Endothelial cell of umbilical vein (primary cell): ENCODE measurements around the gene BRICD5. TPM values are rescaled to one million over a fixed set of nuclear protein-coding genes. Genes with fewer than 3 reads are reported as not detected.

ENCODE experiments used
- BruUV-seq: library from RNA; stranded (reverse); fragments of 400-500 nt; replicated peaks from 2 replicates; lab custom pipeline; 2021; lab: Mats Ljungman, UMichigan
- CTCF ChIA-PET: fragments of 300-600, 350-600 bp; sonication (Branson Sonifier 250); formaldehyde crosslinking; loops from one replicate; lab custom pipeline; 2021; ENCODE audit warnings: antibody characterized with exemption, inconsistent platforms; lab: Charles Lee
- POLR2A ChIA-PET: fragments of 300-600, 350-600 bp; sonication (Branson Sonifier 250); formaldehyde crosslinking; loops from one replicate; lab custom pipeline; 2021; ENCODE audit warnings: antibody characterized with exemption, inconsistent platforms; lab: Charles Lee
- DNase-seq: peaks from one replicate; pipeline ENCODE4 v3.0.0-alpha.2; 2011; ENCODE audit warnings: low read depth, low spot score
- FAIRE-seq: peaks from 2 replicates; lab custom pipeline; 2011; peaks lifted over from hg19 to GRCh38; lab: Jason Lieb, UNC
- H2AFZ ChIP-seq: 2 replicates; pipeline ENCODE4 v1.6.0; 2012; ENCODE audit warnings: low read depth, low read length, control low read depth, inconsistent platforms
- H3K27ac ChIP-seq: 2 replicates; pipeline ENCODE4 v1.5.1; 2011; ENCODE audit warnings: low read depth, mild to moderate bottlenecking, control low read depth, low read length, moderate library complexity; ENCODE audit not compliant: insufficient read depth
- H3K27me3 ChIP-seq, 2 experiments: 2 replicates each; pipeline versions ENCODE4 v1.6.0 to v1.6.1; 2011; ENCODE audit warnings: low read length in 2 of 2, mixed read lengths in 1 of 2; ENCODE audit not compliant: control insufficient read depth in 2 of 2, insufficient read depth in 2 of 2
- H3K36me3 ChIP-seq, 2 experiments: 2 replicates in 1 of 2; 3 replicates in 1 of 2; pipeline ENCODE4 v1.5.1; 2011; ENCODE audit warnings: low read length in 2 of 2, mild to moderate bottlenecking in 1 of 2, moderate library complexity in 1 of 2; ENCODE audit not compliant: control insufficient read depth in 2 of 2, insufficient read depth in 2 of 2; ENCODE audit errors: extremely low read depth in 1 of 2
- H3K4me1 ChIP-seq: 3 replicates; pipeline ENCODE4 v1.5.1; 2011; ENCODE audit warnings: mild to moderate bottlenecking, low read length; ENCODE audit not compliant: control insufficient read depth, insufficient read depth; ENCODE audit errors: extremely low read depth
- H3K4me2 ChIP-seq: 2 replicates; pipeline ENCODE4 v1.6.1; 2011; ENCODE audit warnings: low read length, control low read depth, mixed read lengths; ENCODE audit not compliant: insufficient read depth
- H3K4me3 ChIP-seq, 3 experiments: fragments of 200-600 bp in 1 of 3; sonication (generic), shearing (Covaris generic) in 1 of 3; replicated peaks in 1 of 3; 2 replicates each; pipeline ENCODE4 v1.5.1; 2011 to 2016; ENCODE audit warnings: control low read depth in 3 of 3, low read length in 3 of 3, mild to moderate bottlenecking in 2 of 3, inconsistent platforms in 1 of 3, low read depth in 1 of 3, moderate library complexity in 1 of 3; ENCODE audit not compliant: insufficient read depth in 1 of 3
- H3K79me2 ChIP-seq: 2 replicates; pipeline ENCODE4 v1.6.0; 2012; ENCODE audit warnings: low read length, inconsistent platforms; ENCODE audit not compliant: control insufficient read depth, insufficient read depth
- H3K9ac ChIP-seq: replicated peaks from 2 replicates; pipeline ENCODE3; 2011; ENCODE audit warnings: low read length, control low read depth; ENCODE audit not compliant: insufficient read depth; ENCODE audit errors: extremely low read depth
- H3K9me1 ChIP-seq: replicated peaks from 3 replicates; pipeline ENCODE4 v1.6.0; 2011; ENCODE audit warnings: mild to moderate bottlenecking, low read length; ENCODE audit not compliant: control insufficient read depth, insufficient read depth; ENCODE audit errors: extremely low read depth
- H3K9me3 ChIP-seq: replicated peaks from 2 replicates; pipeline ENCODE4 v1.5.1; 2012; ENCODE audit warnings: low read length, inconsistent platforms; ENCODE audit not compliant: control insufficient read depth, insufficient read depth
- H4K20me1 ChIP-seq: replicated peaks from 2 replicates; pipeline ENCODE3; 2011; ENCODE audit warnings: mild to moderate bottlenecking, low read length; ENCODE audit not compliant: control insufficient read depth, insufficient read depth; ENCODE audit errors: extremely low read depth
- CTCF ChIP-seq, 2 donors: IDR thresholded peaks; 1 replicate in 1 of 2; 2 replicates in 1 of 2; pipeline ENCODE4 v1.5.1; 2011; ENCODE audit warnings: low read length in 2 of 2, mild to moderate bottlenecking in 2 of 2, moderate library complexity in 2 of 2, control low read depth in 1 of 2, inconsistent platforms in 1 of 2, low read depth in 1 of 2; ENCODE audit not compliant: insufficient read depth in 1 of 2; ENCODE audit errors: extremely low read depth in 1 of 2
- EZH2 ChIP-seq: IDR thresholded peaks from 2 replicates; pipeline ENCODE4 v1.6.1; 2012; ENCODE audit warnings: borderline replicate concordance, low read depth, mild to moderate bottlenecking, moderate library complexity, low read length, inconsistent platforms; ENCODE audit not compliant: severe bottlenecking
- FOS ChIP-seq: IDR thresholded peaks from 2 replicates; pipeline ENCODE4 v1.6.1; 2011; ENCODE audit warnings: mild to moderate bottlenecking, low read length, moderate library complexity, borderline replicate concordance; ENCODE audit not compliant: insufficient read depth
- GATA2 ChIP-seq: IDR thresholded peaks from 2 replicates; pipeline ENCODE4 v1.7.0; 2011; ENCODE audit warnings: low read depth, mild to moderate bottlenecking, moderate library complexity, mixed read lengths, low read length; ENCODE audit not compliant: insufficient read length, insufficient read depth
- JUN ChIP-seq: IDR thresholded peaks from 2 replicates; pipeline ENCODE4 v1.6.1; 2011; ENCODE audit warnings: borderline replicate concordance, low read depth; ENCODE audit not compliant: insufficient read length, insufficient read depth
- MAX ChIP-seq: IDR thresholded peaks from 2 replicates; pipeline ENCODE4 v1.6.1; 2011; ENCODE audit not compliant: insufficient read depth, insufficient read length
- MYC ChIP-seq: IDR thresholded peaks from one replicate; pipeline ENCODE4 v1.6.1; 2011; ENCODE audit warnings: mild to moderate bottlenecking, low read depth, low read length
- POLR2A ChIP-seq: IDR thresholded peaks from 2 replicates; pipeline ENCODE4 v1.6.1; 2012; ENCODE audit warnings: low read depth, mild to moderate bottlenecking, control low read depth, low read length
- POLR2AphosphoS5 ChIP-seq: IDR thresholded peaks from 2 replicates; pipeline ENCODE4 v1.6.1; 2012; ENCODE audit warnings: low read depth, mild to moderate bottlenecking, control low read depth, low read length, moderate library complexity; ENCODE audit not compliant: insufficient read depth
- dilution Hi-C: fragments of 300-500 bp; cut with MboI; formaldehyde crosslinking; loops from one replicate; pipeline ENCODE4 v1.15.0; 2019; ENCODE audit warnings: low sequenced_read_pairs; ENCODE audit not compliant: extremely low pct_ligation_motif_present
- intact Hi-C: fragments of 100-400 bp; cut with micrococcal nuclease; formaldehyde crosslinking; loops from one replicate; pipeline ENCODE4 v1.10.0; 2022
- polyA plus RNA-seq, 4 experiments: library from polyadenylated mRNA; depleted of rRNA in 3 of 4; stranded (reverse) in 3 of 4; unstranded in 1 of 4; fragments of >200 nt; gene quantifications; 2 replicates each; pipeline versions ENCODE4 v1.2.1 to v1.2.3, GENCODE V29; 2011 to 2012; ENCODE audit warnings: missing spikeins in 1 of 4
- total RNA-seq: library from RNA; stranded (reverse); gene quantifications from 2 replicates; pipeline ENCODE4 v1.2.3, GENCODE V29; 2021

The BRICD5 gene
- total and polyA plus RNA-seq, 2 donors (not counting 3 experiments of a cell fraction or from before 2014, with no cell fraction given) = 5.6 to 8.4 TPM

- TF ChIP-seq MAX (no peak), POLR2AphosphoS5 (no peak), JUN (no peak), POLR2A (no peak), FOS (no peak), CTCF (IDR thresholded peaks at IDR 0.05; ENCODE audit: extremely low read depth in 1 of 2, insufficient read depth in 1 of 2, low read depth in 1 of 2, low read length in 2 of 2) (no peak), GATA2 (no peak), MYC (no peak), EZH2 (no peak)
- POLR2A ChIA-PET = interaction anchor here (1.1 kb wide), 1 partner anchor 18 kb away, joined by 7 read pairs; the partner anchor contains the start of gene TRAF7
- FAIRE-seq (no peak), DNase-seq (no peak)
- Histone ChIP-seq H3K9me1 (no peaks in the 10 kb centered on the region), H3K4me3 (no peak overlapping the region), H4K20me1 (no peaks in the 10 kb centered on the region), H3K27me3 (no peaks in the 10 kb centered on the region), H3K79me2 (peaks cover 41% of the 10 kb centered on the region), H2AFZ (no peak overlapping the region), H3K27ac (no peak overlapping the region), H3K4me1 (peaks cover 24% of the 10 kb centered on the region), H3K4me2 (no peak overlapping the region), H3K9ac (no peak overlapping the region), H3K9me3 (no peaks in the 10 kb centered on the region), H3K36me3 (peaks cover 26 to 50% of the 10 kb centered on the region in 2 experiments)
- CTCF ChIA-PET = interaction anchor here (0.6 to 1.2 kb wide), 3 partner anchors 18 to 804 kb away, joined by 3 to 4 read pairs (median 3); partner anchors contain the start of gene TRAF7
- dilution Hi-C loops = loop anchor here (25.0 kb wide), 1 partner anchor 136 kb away; the partner anchor contains the start of genes NHERF2, NTHL1 and TSC2
- BruUV-seq = no TSS peak
- intact Hi-C loops = no loop called here
These were observed 37.9 kb downstream of the BRICD5 start for GRCh38 chr16:2172688-2173335.
